Measurements from ENCODE around the gene LARP1.

GRCh38 chr5:154795235-154795596, 40.0 kb downstream of the LARP1 start:
- TF ChIP-seq EP300 (IDR thresholded peaks at IDR 0.05) (no peak), POLR2AphosphoS5 (IDR thresholded peaks at IDR 0.05) (no peak)
- TF ChIP-seq, protein P1, sequence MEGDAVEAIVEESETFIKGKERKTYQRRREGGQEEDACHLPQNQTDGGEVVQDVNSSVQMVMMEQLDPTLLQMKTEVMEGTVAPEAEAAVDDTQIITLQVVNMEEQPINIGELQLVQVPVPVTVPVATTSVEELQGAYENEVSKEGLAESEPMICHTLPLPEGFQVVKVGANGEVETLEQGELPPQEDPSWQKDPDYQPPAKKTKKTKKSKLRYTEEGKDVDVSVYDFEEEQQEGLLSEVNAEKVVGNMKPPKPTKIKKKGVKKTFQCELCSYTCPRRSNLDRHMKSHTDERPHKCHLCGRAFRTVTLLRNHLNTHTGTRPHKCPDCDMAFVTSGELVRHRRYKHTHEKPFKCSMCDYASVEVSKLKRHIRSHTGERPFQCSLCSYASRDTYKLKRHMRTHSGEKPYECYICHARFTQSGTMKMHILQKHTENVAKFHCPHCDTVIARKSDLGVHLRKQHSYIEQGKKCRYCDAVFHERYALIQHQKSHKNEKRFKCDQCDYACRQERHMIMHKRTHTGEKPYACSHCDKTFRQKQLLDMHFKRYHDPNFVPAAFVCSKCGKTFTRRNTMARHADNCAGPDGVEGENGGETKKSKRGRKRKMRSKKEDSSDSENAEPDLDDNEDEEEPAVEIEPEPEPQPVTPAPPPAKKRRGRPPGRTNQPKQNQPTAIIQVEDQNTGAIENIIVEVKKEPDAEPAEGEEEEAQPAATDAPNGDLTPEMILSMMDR (IDR thresholded peaks at IDR 0.05): no peak

All from upper lobe of left lung (tissue), 4 donors.